DLD1 (cell line): ENCODE measurements around the gene ARHGAP22.

Source experiments
- in situ Hi-C: cut with HindIII; loops from 2 replicates; pipeline ENCODE4 v1.10.0; 2017; ENCODE audit warnings: low sequenced_read_pairs

ARHGAP22 gene

DNA sequence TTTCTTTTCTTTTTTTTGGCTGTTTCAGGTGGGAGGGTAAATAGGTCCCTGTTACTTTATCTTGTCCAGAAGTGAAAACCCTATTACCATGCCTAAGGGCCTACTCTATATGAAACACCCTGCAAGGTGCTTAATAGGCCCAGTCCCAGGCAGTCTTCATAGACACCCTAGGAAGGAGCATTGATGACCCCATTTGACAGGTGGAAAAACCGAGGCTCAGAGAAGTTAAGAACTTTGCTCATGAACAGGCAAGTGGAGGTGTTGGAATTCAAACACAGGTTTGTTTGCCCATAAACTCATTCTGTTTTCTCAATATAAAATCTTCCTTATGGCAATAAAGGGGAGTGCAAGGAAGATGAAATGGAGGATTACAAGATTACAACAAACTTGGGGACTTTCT, 115.8 kb downstream of the ARHGAP22 start:
- in situ Hi-C loops: no loop called here

DNA sequence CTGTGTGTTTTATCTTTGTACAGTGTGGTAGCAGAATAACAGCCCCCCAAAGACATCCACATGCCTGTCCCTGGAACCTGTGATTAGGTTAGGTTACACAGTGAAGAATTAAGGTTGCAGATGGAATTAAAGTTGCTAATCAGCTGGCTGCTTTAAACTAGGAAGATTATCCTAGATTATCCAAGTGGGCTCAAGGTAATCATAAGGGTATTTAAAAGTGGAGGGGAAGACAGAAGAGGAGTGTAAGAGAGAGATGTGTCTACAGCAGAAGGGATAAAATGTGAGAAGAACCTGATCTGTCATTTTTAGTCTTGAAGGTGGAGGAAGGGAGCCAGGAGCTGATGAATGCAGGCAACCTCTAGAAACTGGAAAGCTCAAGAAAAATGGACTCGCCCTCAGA, 117.6 kb downstream of the ARHGAP22 start:
- in situ Hi-C loops: no loop called here

DNA sequence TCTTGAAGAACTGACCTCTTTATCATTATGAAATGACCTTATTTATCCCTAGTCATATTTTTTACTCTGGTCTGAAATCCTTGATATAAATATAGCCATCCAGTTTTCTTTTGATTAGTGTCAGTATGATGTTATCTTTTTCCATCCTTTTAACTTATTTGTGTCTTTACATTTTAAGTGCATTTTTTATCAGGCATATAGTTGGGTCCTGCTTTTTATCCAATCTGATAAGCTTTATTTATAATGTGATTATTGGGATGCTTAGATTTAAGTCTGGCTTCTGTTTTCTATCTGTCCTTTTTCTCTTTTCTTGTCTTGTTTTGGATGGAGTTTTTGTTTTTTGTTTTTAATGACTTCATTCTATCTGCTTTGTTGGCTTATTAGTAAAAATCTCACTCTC, 119.2 kb downstream of the ARHGAP22 start:
- in situ Hi-C loops: no loop called here

DNA sequence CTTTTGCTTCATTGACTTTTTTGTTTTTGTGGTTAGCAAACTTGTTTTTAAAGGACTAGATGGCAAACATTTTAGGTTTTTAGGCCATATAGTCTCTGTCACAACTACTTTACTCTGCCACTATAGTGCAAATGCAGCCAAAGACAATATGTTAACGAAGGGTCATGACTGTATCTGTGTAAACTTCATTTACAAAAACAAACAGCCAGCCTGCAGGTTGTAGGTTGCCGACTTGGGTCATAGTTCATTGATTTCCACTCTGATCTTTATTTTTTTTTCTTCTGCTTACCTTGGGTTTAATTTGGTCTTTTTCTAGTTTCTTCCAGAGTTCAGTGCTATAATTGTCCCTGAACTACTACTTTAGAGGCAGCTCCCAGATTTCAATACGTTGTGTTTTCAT, 120.0 kb downstream of the ARHGAP22 start:
- in situ Hi-C loops: no loop called here

DNA sequence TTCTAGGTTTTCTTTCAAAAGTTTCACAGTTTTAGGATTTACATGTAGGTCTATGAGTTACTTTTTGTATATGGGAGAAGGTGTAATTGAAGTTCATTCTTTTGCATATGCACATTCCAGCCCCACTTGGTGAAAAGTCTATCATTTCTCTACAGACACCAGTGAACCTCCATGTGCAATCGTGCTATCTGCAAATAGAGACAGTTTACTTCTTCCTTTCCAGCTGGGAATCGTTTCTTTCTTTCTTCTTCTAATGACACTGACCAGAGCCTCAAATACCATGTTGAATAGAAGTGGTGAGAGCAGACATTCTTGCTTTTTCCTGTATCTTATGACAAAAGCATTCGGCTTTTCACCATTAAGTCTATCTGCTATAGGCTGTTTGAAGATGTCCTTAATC, 122.7 kb downstream of the ARHGAP22 start:
- in situ Hi-C loops: no loop called here

DNA sequence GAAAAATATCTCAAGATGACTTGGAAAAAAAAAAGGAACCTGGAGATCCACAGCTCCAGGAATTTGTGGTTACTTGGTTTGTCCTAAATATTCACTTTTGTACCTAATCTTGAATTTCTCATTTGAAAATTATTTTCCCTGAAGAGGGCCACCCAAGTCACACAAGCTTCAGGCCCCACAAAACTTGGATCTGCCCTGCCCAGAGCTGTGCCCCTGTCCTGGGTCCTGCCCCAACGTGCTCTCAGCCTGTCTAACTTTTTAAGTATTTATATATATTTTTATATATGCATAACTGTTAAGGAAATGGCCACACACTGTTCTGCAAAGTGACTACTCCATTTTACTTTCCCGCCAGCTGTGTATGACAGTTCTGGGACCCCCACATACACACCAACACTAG, 123.5 kb downstream of the ARHGAP22 start:
- in situ Hi-C loops: no loop called here

DNA sequence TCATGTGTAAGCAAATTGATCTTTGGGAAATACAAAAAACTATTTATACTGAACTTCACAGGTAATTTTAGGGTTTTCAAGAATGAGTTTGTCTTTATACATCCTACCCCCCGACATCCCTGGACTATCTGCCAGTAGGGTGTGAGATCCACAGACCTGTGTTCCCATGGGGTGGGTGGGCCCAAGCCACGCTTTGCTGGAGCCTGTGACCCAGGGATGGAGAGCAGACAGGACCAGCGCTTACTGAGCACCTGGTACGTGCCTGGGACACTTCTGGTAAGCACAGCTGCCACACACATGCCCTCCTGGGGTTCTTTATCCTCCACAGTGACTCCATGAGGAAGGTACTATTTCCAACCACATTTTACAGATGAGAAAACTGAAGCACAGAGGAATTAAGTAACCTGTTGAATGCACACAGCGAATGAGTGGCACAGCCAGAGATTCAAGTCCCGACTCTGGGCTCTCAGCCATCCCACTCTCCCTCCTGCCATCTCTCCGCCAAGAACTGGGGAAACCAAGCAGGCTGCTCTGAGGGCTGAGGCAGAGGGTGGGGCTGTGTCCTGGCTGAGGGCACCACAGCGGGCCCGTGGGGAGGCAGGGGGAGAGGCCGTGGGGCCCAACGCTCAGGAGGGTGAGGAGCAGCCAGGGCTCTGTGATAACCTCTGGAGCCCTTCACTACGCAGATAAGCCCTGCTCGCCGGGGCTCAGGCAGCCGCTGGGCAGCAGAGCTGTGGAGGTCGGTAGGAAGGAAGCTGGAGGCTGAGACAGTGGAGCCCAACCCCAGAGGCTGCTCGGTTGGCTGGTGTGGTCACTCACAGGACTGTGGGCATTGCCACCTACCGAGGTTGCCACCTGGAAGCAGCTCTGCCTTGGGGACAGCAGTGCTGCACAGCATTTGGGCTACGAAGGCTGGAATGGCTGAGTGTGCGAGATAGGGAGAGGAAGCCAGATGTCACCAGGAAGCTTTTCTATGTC, 124.2 kb downstream of the ARHGAP22 start:
- in situ Hi-C loops: no loop called here

DNA sequence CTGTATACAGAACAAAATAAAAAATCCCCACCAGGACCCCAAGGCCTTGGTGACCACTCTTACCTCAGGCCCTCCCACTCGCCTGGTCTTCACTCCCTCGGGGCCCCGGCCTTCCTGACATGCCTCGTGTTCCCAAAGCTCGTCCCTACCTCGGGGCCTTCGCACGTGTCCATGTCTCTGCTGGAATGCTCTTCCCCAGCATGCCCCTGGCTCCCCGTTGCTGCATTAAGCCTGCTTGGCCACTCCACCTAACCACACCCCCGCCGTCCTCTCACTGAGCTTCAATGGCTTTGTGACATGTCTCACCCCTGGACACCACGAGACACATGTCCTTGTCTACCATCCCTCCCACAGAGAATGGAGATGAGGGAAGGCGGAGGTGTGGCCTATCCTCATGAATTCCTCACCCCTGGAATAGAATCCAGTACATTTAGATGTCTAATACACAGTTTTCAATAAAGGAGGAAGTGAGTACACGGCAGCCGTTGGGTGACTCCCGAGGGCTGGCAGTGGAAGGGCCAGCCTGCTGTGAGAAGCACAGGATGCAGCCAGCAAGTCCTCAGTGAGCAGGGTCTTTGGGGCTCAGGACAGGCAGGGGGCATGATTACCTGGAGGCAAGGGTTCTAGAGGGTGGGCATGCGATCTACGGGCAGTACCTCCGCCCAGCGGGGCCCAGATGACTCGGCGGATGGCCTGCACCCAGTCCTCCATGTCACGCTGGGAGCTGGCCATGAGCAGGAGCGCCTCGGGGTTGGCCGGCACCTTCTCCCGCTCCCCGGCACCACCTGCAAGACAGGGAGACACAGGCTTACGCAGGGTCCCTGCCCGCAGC, 125.7 kb downstream of the ARHGAP22 start:
- in situ Hi-C loops: no loop called here

DNA sequence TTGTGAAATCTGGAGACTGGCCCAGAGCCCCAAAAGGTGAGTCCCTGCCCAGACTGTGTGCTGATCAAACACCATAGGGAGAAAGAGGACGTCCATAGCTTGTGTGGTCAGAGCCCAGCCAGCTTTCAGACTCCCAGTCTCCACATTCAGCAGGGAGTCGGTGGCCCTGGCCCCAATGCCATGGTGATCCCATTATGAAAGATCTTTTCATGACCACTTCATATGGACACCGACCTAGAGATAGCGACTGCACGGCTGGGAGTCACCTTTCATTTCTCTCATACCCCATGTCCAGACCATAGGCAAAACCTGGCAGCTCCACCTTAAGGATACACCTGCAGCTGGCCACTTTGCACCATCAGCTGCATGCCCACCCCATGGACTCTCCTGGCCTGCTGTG, 126.4 kb downstream of the ARHGAP22 start:
- in situ Hi-C loops: no loop called here

DNA sequence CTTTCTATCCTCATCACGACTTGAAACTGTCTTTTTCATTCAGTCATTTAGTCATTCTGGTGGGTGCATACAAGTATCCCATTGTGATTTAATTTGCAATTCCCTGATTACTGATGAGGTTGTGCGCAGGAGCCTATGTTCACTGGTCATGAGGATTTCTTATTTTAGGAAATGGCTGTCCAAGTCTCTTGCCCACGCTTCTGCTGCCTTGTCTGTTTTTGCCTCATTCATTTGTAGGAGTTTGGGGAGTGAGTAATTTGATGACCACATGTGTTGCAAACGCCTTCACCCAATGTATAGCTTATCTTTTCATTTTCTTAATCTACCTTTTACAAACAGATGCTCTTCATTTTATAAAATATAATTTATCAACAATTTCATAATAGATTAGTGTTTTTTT, 127.3 kb downstream of the ARHGAP22 start:
- in situ Hi-C loops: no loop called here

DNA sequence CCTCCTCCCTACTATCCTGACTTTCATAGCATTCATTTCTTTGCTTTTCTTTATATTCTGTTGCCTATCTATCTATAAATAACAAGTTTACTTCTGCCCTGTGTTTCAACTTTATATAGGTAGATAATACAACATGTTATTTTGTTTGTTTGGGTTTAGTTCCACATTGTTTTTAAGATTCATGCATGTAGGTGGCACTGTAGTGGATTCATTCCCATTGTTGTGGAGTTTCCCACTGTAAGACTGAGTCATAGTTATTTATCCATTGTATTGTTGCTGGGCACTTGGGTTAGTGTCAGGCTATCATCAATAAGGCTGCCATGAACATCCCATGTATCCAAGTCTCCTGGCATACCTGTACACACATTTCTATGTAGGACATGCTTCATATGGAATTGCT, 127.7 kb downstream of the ARHGAP22 start:
- in situ Hi-C loops: no loop called here

DNA sequence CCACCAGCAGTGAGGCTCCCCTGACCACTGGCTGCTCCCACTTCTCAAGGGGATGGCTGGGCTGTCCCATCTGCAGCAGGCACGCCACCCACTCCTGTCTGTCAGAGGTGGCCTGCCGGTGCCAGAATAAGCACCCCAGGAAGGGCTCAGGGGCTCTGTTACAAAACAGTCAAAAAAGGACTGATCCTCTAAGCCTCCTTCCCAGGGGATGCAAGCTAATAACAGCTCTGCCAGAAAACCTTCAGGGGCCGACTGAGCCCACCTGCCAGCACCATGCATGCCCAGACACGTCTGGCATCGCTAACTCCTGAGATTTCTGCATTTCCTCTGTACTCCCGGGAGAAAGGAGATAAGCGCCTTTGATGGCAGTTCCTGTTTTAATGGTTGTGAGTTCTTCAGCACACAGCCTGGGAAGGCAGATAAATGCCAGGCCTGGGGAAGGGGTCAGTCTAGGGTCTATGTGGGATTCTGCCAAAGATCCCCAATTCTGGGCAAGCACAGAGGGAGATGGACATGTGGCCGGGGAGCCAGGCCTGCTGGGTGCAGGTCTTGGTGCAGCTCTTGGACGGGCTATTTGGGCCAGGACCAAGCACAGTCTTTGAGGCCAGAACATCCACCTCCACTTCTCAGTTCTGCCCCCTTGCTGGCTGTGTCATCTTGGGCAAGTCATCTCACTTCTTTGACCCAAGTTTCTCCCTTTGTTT, 128.4 kb downstream of the ARHGAP22 start:
- in situ Hi-C loops: no loop called here

DNA sequence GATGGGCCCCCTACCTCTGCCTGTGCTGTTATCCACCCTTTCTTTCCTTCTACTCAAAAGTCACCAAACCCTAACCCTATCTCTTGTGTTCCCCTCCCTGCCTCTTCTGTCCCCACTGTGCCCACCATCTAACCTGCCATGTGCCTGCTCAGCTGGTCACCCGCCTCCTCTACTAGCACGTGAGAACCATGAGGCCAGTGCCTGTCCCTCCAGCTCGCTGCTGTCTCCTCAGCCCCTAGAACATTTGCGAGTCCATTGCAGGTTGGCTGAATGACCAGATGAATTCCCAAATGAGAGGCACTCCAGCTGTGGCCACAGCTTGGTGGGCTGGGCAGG, 129.0 kb downstream of the ARHGAP22 start:
- in situ Hi-C loops: no loop called here

DNA sequence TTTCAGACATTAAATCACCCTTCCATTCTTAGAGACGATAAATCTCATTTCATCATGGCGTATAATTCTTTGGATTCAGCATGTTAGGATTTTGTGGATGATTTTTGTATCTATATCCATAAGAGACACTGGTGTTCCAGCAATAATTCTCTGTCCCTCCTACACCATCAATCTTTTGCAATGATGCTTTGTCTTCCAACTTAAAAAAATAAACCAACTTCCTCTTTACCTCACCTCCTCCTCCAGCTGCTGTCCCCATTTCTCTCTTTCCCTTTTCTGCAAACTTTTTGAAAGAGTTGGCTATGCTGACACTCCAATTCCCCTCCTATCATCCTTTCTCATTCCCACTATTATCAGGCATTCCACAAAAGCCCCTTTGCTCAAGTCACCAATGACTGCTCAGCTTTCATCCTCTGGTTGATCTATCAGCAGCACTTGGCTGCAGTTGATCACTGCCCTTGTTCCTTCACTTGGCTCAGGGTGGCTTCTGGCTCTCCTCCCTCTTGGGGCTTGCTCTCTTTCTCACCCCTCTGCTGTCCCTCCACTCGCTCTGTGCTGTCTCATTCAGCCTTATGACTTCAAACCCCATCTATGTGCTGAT, 130.0 kb downstream of the ARHGAP22 start:
- in situ Hi-C loops: no loop called here

DNA sequence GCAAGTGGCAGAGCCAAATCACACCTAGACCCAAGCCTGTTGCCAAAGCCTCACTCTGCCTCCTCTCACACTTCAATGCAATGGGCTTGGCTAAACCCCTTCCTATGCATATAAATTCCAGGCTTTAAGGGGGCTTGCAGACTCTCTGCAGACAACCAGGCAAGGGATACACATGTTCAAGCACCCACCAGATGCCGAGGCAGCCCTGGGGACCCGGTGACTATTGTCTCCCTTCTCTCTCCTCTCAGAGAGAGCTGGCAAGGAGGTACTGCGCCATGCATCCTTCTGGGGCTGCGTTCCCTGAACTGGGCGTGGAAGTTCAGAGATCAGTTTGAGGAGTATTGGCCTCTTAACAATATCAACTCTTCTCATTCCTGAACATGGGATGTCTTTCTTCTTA, 131.2 kb downstream of the ARHGAP22 start:
- in situ Hi-C loops: no loop called here

DNA sequence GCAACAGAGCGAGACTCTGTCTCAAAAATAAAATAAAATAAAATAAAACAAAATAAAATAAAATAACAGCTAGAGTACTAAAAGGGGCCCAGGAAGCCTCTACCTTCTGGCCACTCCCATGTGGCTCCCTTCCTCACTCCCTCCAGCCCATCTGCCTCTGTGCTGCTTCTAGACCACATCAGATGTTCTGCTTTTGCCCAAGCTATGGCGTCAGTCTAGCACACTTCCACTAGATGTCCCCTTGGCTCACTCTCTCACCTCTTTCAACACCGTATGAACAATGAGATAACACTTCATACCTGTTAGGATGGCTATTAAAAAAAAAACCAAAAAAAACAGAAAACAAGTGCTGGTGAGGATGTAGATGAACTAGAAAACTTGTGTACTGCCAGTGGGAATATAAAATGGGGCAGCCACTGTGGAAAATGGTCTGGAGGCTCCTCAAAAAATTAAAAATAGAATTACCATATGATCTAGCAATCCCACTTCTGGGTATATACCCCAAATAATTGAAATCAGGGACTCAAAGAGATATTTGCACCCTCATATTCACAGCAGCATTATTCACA, 132.3 kb downstream of the ARHGAP22 start:
- in situ Hi-C loops: no loop called here

DNA sequence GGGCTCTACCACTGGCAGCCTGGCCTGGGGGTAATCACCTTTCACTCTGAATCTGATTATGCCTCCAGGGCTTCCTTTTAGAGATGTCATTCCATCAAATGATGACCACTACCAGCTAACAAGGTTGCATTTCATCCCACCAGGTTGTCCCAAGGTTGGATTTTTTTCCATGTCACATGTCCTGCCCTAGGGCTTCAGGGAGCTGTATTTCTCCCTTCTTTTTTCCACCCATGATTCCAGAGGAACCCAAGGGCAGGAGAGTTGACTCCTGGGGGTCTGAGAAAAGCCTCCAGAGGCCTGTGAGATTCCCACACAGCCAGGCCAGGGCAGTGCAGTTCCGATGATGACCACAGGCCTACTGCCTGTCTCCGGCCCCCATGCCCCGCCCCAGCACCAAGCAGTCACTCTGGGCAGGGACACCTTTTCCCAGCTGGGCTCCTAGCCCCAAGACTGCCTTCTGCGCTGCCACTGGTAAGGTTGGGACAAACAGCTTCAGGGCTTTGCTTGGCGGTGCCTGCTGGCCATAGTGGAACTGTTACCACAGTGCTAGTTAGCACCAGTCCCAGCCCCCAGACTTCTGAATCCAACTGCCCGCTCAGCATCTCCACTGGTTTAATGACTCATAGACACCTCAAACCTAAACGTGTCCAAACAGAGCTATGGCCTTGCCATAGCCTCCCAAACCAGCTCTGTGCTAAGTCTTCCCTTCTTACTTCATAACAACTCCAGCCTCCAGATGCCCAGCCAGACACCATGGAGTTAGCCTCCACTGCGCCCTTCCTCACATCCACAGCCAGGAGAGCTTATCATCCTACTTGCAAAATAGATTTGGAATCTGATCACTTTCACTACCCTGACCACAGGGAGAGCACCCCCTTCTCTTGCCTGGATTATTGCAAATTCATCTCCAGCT, 133.7 kb downstream of the ARHGAP22 start:
- in situ Hi-C loops: no loop called here

DNA sequence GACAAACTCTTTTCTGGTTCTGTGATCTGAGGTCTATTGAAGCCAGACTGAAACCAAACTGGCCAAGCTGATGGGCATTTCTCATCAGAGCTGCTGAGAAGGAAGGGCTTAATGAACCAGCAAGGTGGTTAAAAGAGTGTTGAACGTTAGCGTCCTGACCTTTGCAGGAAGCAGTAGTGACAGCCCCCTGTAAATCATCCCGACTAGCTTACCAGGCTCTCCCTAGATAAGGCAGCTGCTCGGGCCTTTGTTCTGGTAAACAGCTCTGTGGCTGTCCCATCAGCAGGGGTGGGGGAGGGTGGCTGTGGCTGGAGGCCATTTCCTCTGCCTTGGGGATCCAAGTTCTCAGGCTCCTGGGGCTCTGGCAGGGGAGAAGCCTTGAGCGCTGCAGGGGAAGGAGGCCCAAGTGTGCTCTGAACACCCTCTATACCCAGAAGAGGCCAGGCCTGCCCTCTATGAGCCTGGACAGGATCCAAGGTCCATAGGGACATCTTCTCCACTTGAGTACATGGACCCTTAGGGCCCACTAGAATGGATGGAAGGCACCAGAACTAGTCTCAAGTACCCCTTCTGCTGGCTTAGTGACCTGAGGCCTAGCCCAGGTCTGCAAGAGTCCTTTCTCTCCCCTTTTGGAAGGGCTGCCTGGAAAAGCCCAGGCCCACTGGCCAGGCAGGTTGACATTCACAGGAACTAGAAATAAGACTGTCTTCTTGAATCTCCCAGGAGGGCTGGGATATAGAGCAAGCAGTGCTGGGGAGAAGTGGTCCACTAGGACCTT, 134.6 kb downstream of the ARHGAP22 start:
- in situ Hi-C loops: no loop called here

DNA sequence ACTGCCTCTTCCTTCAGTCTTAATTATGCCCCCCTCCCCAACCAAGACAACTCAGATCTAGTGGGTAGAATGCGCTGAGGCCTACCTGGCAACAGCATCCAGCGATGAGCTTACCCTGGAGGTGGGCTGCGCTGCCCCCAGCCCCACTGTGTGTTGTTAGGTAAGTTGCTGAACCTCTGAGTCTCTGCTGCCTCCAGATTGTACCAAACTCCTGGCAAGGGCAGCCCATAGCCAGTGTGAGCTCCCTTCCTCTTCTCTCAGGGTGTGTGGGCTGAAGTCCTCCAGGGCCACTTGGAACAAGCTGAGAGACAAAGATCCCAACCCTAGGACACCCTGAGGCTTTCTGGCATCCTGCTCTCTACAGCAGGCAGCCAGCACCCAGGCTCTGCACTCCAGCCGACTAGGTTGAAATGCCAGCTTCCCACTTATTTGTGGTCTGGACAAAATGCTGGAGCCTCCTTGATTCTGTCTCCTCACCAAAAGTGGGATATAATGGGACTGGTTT, 135.3 kb downstream of the ARHGAP22 start:
- in situ Hi-C loops: no loop called here
